H9 (cell line): ENCODE data around the gene MARCHF9. TPM values are rescaled to one million over a fixed set of nuclear protein-coding genes. Genes with fewer than 3 reads are reported as not detected.

Source experiments
- DNase-seq: peaks from one replicate; pipeline ENCODE4 v3.0.0-alpha.2; 2017
- H2AFZ ChIP-seq: one replicate; pipeline ENCODE4 v1.6.1; 2013; ENCODE audit warnings: mild to moderate bottlenecking, low read length, control low read depth, moderate library complexity
- H2AK5ac ChIP-seq: 2 replicates; pipeline ENCODE4 v1.6.1; 2013; ENCODE audit warnings: low read length, control low read depth, mixed read lengths; ENCODE audit not compliant: insufficient read length
- H2BK120ac ChIP-seq: one replicate; pipeline ENCODE4 v1.6.1; 2013; ENCODE audit warnings: low read depth, mild to moderate bottlenecking, low read length, control low read depth, inconsistent platforms; ENCODE audit not compliant: poor library complexity, severe bottlenecking
- H2BK12ac ChIP-seq: 2 replicates; pipeline ENCODE4 v1.6.1; 2013; ENCODE audit warnings: low read length, control low read depth, mixed read lengths, low read depth; ENCODE audit not compliant: insufficient read length
- H2BK15ac ChIP-seq: 2 replicates; pipeline ENCODE4 v1.6.1; 2013; ENCODE audit warnings: low read depth, low read length, control low read depth
- H2BK20ac ChIP-seq: one replicate; pipeline ENCODE4 v1.6.1; 2013; ENCODE audit warnings: low read depth, mild to moderate bottlenecking, low read length, control low read depth, inconsistent platforms; ENCODE audit not compliant: poor library complexity, severe bottlenecking
- H2BK5ac ChIP-seq: 2 replicates; pipeline ENCODE4 v1.6.1; 2013; ENCODE audit warnings: low read length, control low read depth, mixed read lengths; ENCODE audit not compliant: insufficient read length
- H3K14ac ChIP-seq: 2 replicates; pipeline ENCODE4 v1.6.1; 2013; ENCODE audit warnings: low read length, control low read depth; ENCODE audit not compliant: insufficient read depth
- H3K18ac ChIP-seq: 2 replicates; pipeline ENCODE4 v1.6.1; 2013; ENCODE audit warnings: low read depth, mild to moderate bottlenecking, mixed read lengths, low read length, control low read depth; ENCODE audit not compliant: insufficient read length
- H3K23ac ChIP-seq: 2 replicates; pipeline ENCODE4 v1.6.1; 2013; ENCODE audit warnings: low read length, control low read depth, mixed read lengths, low read depth; ENCODE audit not compliant: insufficient read length
- H3K23me2 ChIP-seq: 2 replicates; pipeline ENCODE4 v1.6.1; 2013; ENCODE audit warnings: low read depth, mild to moderate bottlenecking, mixed read lengths, low read length, control low read depth; ENCODE audit not compliant: insufficient read length, poor library complexity, severe bottlenecking
- H3K27ac ChIP-seq: 2 replicates; pipeline ENCODE4 v1.5.1; 2013; ENCODE audit warnings: low read length, control low read depth, mixed read lengths, low read depth; ENCODE audit not compliant: insufficient read length
- H3K27me3 ChIP-seq: 2 replicates; pipeline ENCODE4 v1.6.1; 2013; ENCODE audit warnings: low read length, control low read depth, inconsistent platforms; ENCODE audit not compliant: insufficient read depth
- H3K4ac ChIP-seq: 2 replicates; pipeline ENCODE4 v1.6.1; 2013; ENCODE audit warnings: low read depth, mild to moderate bottlenecking, control low read depth, inconsistent platforms, low read length, moderate library complexity
- H3K4me1 ChIP-seq: 2 replicates; pipeline ENCODE4 v1.6.1; 2013; ENCODE audit warnings: low read length, control low read depth, inconsistent platforms; ENCODE audit not compliant: insufficient read depth
- H3K4me2 ChIP-seq: 2 replicates; pipeline ENCODE4 v1.6.1; 2013; ENCODE audit warnings: low read length, control low read depth, mixed read lengths; ENCODE audit not compliant: insufficient read length, insufficient read depth
- H3K56ac ChIP-seq: 2 replicates; pipeline ENCODE4 v1.6.1; 2013; ENCODE audit warnings: low read depth, mild to moderate bottlenecking, mixed read lengths, low read length, control low read depth; ENCODE audit not compliant: insufficient read length
- H3K79me1 ChIP-seq: 2 replicates; pipeline ENCODE4 v1.6.1; 2013; ENCODE audit warnings: low read depth, mild to moderate bottlenecking, moderate library complexity, low read length, control low read depth, inconsistent platforms; ENCODE audit not compliant: insufficient read depth, poor library complexity, severe bottlenecking
- H3K79me2 ChIP-seq: 2 replicates; pipeline ENCODE4 v1.6.1; 2013; ENCODE audit warnings: low read length, control low read depth, inconsistent platforms; ENCODE audit not compliant: insufficient read depth
- H3K9ac ChIP-seq: 2 replicates; pipeline ENCODE4 v1.6.1; 2013; ENCODE audit warnings: low read length, control low read depth, mixed read lengths; ENCODE audit not compliant: insufficient read length; ENCODE audit errors: extremely low read depth
- H3K9me3 ChIP-seq: one replicate; pipeline ENCODE4 v1.6.1; 2013; ENCODE audit warnings: low read depth, low read length, inconsistent platforms; ENCODE audit not compliant: control insufficient read depth
- H3T11ph ChIP-seq: one replicate; pipeline ENCODE4 v1.6.1; 2013; ENCODE audit warnings: mild to moderate bottlenecking, low read length, control low read depth, inconsistent platforms
- H4K20me1 ChIP-seq: one replicate; pipeline ENCODE4 v1.6.1; 2013; ENCODE audit not compliant: control insufficient read depth, insufficient read length, insufficient read depth
- H4K5ac ChIP-seq: 2 replicates; pipeline ENCODE4 v1.6.1; 2013; ENCODE audit warnings: low read depth, mild to moderate bottlenecking, mixed read lengths, low read length, control low read depth; ENCODE audit not compliant: insufficient read length
- H4K8ac ChIP-seq: replicated peaks from 2 replicates; pipeline ENCODE4 v1.6.1; 2013; ENCODE audit warnings: low read length, control low read depth, mixed read lengths, low read depth; ENCODE audit not compliant: insufficient read length
- H4K91ac ChIP-seq: 2 replicates; pipeline ENCODE4 v1.6.1; 2013; ENCODE audit warnings: low read depth, mild to moderate bottlenecking, moderate library complexity, mixed read lengths, low read length, control low read depth; ENCODE audit not compliant: insufficient read length
- H3K27ac Mint-ChIP-seq, 3 experiments: 2 replicates in 2 of 3; 3 replicates in 1 of 3; pipeline ENCODE4 v1.8.0; 2020 to 2021; ENCODE audit warnings: mixed read lengths in 3 of 3, mild to moderate bottlenecking in 1 of 3, moderate library complexity in 1 of 3
- H3K27me3 Mint-ChIP-seq: 2 replicates; pipeline ENCODE4 v1.8.0; 2021; ENCODE audit warnings: low read depth, mild to moderate bottlenecking, moderate library complexity, mixed read lengths
- H3K36me3 Mint-ChIP-seq, 3 experiments: 2 replicates in 2 of 3; 3 replicates in 1 of 3; pipeline ENCODE4 v1.8.0; 2020 to 2021; ENCODE audit warnings: low read depth in 3 of 3, mixed read lengths in 3 of 3; ENCODE audit not compliant: insufficient read depth in 1 of 3
- H3K4me1 Mint-ChIP-seq, 2 experiments: 2 replicates each; pipeline ENCODE4 v1.8.0; 2020; ENCODE audit warnings: mixed read lengths in 2 of 2
- H3K4me3 Mint-ChIP-seq, 2 experiments: 2 replicates in 1 of 2; 3 replicates in 1 of 2; pipeline ENCODE4 v1.8.0; 2020 to 2021; ENCODE audit warnings: mild to moderate bottlenecking in 2 of 2, mixed read lengths in 2 of 2, moderate library complexity in 1 of 2
- H3K9me3 Mint-ChIP-seq, 2 experiments: 2 replicates in 1 of 2; 3 replicates in 1 of 2; pipeline ENCODE4 v1.8.0; 2020; ENCODE audit warnings: mild to moderate bottlenecking in 2 of 2, mixed read lengths in 2 of 2, moderate library complexity in 1 of 2
- WGBS: extraction: QIAGEN DNeasy Blood & Tissue Kit; methylation state at CpG from one replicate; pipeline ENCODE4 v1.1.7; 2013; ENCODE audit warnings: missing lambda C conversion rate, low lambda C conversion rate, mixed read lengths; ENCODE audit not compliant: insufficient read length; ENCODE audit errors: extremely low coverage; 5-methylcytosine and 5-hydroxymethylcytosine counted together
- total RNA-seq: library from RNA; stranded (reverse); gene quantifications from 2 replicates; pipeline ENCODE4 v1.2.1, GENCODE V29; 2021
- TF ChIP-seq, protein P1 (sequence below): fragments of 200-600 bp; sonication (generic); conservative IDR thresholded peaks from 3 replicates; pipeline ENCODE4 v1.8.0; 2021; ENCODE audit warnings: antibody characterized with exemption, mild to moderate bottlenecking

Gene MARCHF9
- total RNA-seq, 1 experiment from 2014 or later = 20.5 TPM

DNA sequence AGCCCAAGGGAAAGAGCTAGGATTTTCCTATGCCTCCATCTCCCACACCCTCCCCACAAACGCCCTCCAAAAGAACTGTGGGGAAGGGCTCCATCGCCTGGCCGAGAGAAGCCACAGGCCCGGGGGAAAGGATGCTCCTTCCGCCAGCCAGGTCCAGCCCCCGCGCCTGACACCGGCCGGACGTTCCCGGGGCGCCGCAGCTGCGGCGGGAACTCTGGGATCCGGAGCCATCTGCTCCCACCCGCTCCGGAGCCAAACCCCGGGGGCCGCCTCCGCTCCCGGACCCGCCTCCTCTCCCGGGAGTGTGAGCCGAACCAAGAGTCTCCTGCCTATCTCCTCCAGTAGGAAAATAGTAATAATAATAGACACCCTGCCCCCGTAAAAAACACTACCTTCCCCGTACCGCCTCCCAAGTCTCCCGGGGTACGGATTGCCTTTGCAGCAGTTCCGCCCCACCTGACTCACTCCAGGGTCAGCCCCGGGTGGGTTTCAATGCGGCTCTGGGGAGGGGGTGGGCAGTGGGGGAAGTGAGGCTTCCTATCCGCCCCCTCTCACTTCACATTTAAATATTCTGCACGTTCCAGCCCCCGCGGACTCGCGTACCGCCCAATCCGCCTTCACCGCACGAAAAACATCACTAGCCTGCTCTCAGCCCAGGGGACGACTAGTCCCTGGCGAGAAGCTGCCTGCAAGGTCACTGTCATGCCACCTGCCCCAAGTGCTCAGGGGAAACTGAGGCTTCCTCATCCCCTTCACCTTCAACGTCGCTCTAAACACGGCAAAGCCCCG, 18.8 kb upstream of the MARCHF9 start:
- H3K27me3 Mint-ChIP-seq = peaks cover 96% of the 10 kb centered on the region
- no peaks in the 10 kb centered on the region for H3K4me1 ChIP-seq

More for the DNA sequence above, 18.8 kb upstream of the MARCHF9 start:
- H3K4me3 Mint-ChIP-seq = peak overlapping the region; percentile 59 to 84
- DNase-seq = peak; percentile 84
- H2BK120ac ChIP-seq = no peak overlapping the region
- TF ChIP-seq, protein P1, sequence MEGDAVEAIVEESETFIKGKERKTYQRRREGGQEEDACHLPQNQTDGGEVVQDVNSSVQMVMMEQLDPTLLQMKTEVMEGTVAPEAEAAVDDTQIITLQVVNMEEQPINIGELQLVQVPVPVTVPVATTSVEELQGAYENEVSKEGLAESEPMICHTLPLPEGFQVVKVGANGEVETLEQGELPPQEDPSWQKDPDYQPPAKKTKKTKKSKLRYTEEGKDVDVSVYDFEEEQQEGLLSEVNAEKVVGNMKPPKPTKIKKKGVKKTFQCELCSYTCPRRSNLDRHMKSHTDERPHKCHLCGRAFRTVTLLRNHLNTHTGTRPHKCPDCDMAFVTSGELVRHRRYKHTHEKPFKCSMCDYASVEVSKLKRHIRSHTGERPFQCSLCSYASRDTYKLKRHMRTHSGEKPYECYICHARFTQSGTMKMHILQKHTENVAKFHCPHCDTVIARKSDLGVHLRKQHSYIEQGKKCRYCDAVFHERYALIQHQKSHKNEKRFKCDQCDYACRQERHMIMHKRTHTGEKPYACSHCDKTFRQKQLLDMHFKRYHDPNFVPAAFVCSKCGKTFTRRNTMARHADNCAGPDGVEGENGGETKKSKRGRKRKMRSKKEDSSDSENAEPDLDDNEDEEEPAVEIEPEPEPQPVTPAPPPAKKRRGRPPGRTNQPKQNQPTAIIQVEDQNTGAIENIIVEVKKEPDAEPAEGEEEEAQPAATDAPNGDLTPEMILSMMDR = peak; percentile 60; the same call in 2 of the 3 replicates
- no peak overlapping the region for H3K4ac ChIP-seq
- H3K27ac ChIP-seq = no peak overlapping the region
- H3K9ac ChIP-seq = no peak overlapping the region
- H2BK15ac ChIP-seq = no peak overlapping the region
- no peaks in the 10 kb centered on the region; a peak in 1 of 7 replicates for H3K36me3 Mint-ChIP-seq
- H3K4me2 ChIP-seq = peak overlapping the region; percentile 49
- H3K79me1 ChIP-seq = no peaks in the 10 kb centered on the region
- no peak overlapping the region for H3K56ac ChIP-seq
- H3K23me2 ChIP-seq = peaks cover 16% of the 10 kb centered on the region
- WGBS = no CpG with 5 or more reads among the region's 49 CpGs
- no peak overlapping the region for H3K18ac ChIP-seq
- no peak overlapping the region for H4K91ac ChIP-seq
- no peak overlapping the region for H2BK5ac ChIP-seq
- no peak overlapping the region for H3K23ac ChIP-seq
- no peak overlapping the region for H3K14ac ChIP-seq
- H3K9me3 Mint-ChIP-seq = no peaks in the 10 kb centered on the region; a peak in 1 of 5 replicates
- H3K27ac Mint-ChIP-seq = no peak overlapping the region
- no peaks in the 10 kb centered on the region for H3K79me2 ChIP-seq
- H4K8ac ChIP-seq = no peak overlapping the region
- H3K4me1 Mint-ChIP-seq = peaks cover 26 to 37% of the 10 kb centered on the region in 2 experiments
- H2AFZ ChIP-seq = no peak overlapping the region
- peaks cover 57% of the 10 kb centered on the region for H3K27me3 ChIP-seq
- no peak overlapping the region for H4K5ac ChIP-seq
- no peak overlapping the region for H3T11ph ChIP-seq
- H2BK12ac ChIP-seq = no peak overlapping the region
- no peaks in the 10 kb centered on the region for H3K9me3 ChIP-seq
- no peak overlapping the region for H2AK5ac ChIP-seq
- no peak overlapping the region for H2BK20ac ChIP-seq
- peaks cover 2% of the 10 kb centered on the region for H4K20me1 ChIP-seq
